NCI-H345 treated with DMSO at 0.1 percent for 48 hours (cell line): ENCODE data around the gene ABCC10.
"Not testable (repeated sequence)": the region's sequence is repeated elsewhere in the genome, so short reads cannot be mapped to it uniquely, and the experiment has no call there.

Experiments used
- DNase-seq: peaks from one replicate; lab custom pipeline; 2025; ENCODE audit not compliant: unreplicated experiment; lab: John Stamatoyannopoulos, UW

Gene ABCC10

GRCh38 chr6:43494321-43494720 lies 67.0 kb downstream of the ABCC10 start:
- DNase-seq, result no peak

GRCh38 chr6:43494766-43495165 lies 67.4 kb downstream of the ABCC10 start:
- no peak for DNase-seq

- DNase-seq, result no peak
These were observed 68.1 kb downstream of the ABCC10 start for GRCh38 chr6:43495409-43495941.

GRCh38 chr6:43496370-43497128 lies 69.2 kb downstream of the ABCC10 start:
- no peak for DNase-seq

- DNase-seq, result no peak
These were observed 69.7 kb downstream of the ABCC10 start for GRCh38 chr6:43497129-43497396.

GRCh38 chr6:43497689-43498088 lies 70.3 kb downstream of the ABCC10 start:
- DNase-seq, result no peak

GRCh38 chr6:43498291-43498690 lies 71.0 kb downstream of the ABCC10 start:
- DNase-seq, result not testable (repeated sequence)

- DNase-seq, result no peak
These were observed 71.9 kb downstream of the ABCC10 start for GRCh38 chr6:43499028-43499815.
